Neural progenitor cell (in vitro differentiated cells): ENCODE results near the gene GUCA2A. TPM values are rescaled to one million over a fixed set of nuclear protein-coding genes. Genes with fewer than 3 reads are reported as not detected.

Experiments
- DNase-seq: peaks from one replicate; pipeline ENCODE4 v3.0.0-alpha.2; 2016; ENCODE audit warnings: low spot score
- H2AFZ ChIP-seq: fragments of 200-600 bp; sonication (generic); replicated peaks from 2 replicates; pipeline ENCODE4 v1.6.1; 2016; ENCODE audit warnings: antibody characterized with exemption
- H3F3A ChIP-seq: fragments of 200-600 bp; sonication (generic); 2 replicates; pipeline ENCODE4 v1.6.1; 2016; ENCODE audit warnings: antibody characterized with exemption, low read depth
- H3K27ac ChIP-seq: fragments of 200-600 bp; sonication (generic); 2 replicates; pipeline ENCODE4 v1.5.1; 2016; ENCODE audit warnings: mild to moderate bottlenecking
- H3K27me3 ChIP-seq: fragments of 200-600 bp; sonication (generic); 2 replicates; pipeline ENCODE4 v1.6.1; 2016; ENCODE audit warnings: mild to moderate bottlenecking, moderate library complexity
- H3K36me3 ChIP-seq: fragments of 200-600 bp; sonication (generic); 2 replicates; pipeline ENCODE4 v1.5.1; 2016
- H3K4me1 ChIP-seq: fragments of 200-600 bp; sonication (generic); 2 replicates; pipeline ENCODE4 v1.6.1; 2016; ENCODE audit warnings: mixed run types
- H3K4me2 ChIP-seq: fragments of 200-600 bp; sonication (generic); 2 replicates; pipeline ENCODE4 v1.6.1; 2016
- H3K4me3 ChIP-seq: fragments of 200-600 bp; sonication (generic); 2 replicates; pipeline ENCODE4 v1.5.1; 2016
- H3K79me2 ChIP-seq: fragments of 200-600 bp; sonication (generic); 2 replicates; pipeline ENCODE4 v1.6.1; 2016; ENCODE audit warnings: low read depth
- H3K9ac ChIP-seq: fragments of 200-600 bp; sonication (generic); 2 replicates; pipeline ENCODE4 v1.6.1; 2016
- H3K9me3 ChIP-seq: fragments of 200-600 bp; sonication (generic); 2 replicates; pipeline ENCODE4 v1.5.1; 2016; ENCODE audit warnings: low read depth
- H4K20me1 ChIP-seq: fragments of 200-600 bp; sonication (generic); 2 replicates; pipeline ENCODE4 v1.6.1; 2016; ENCODE audit warnings: low read depth
- H3K27ac Mint-ChIP-seq: 3 replicates; pipeline ENCODE4 v1.8.0; 2021; ENCODE audit warnings: mixed read lengths
- H3K27me3 Mint-ChIP-seq: 2 replicates; pipeline ENCODE4 v1.8.0; 2022; ENCODE audit warnings: low read depth, mild to moderate bottlenecking, inconsistent platforms, moderate library complexity, mixed read lengths; ENCODE audit not compliant: insufficient read depth
- H3K36me3 Mint-ChIP-seq: 3 replicates; pipeline ENCODE4 v1.8.0; 2021; ENCODE audit warnings: mixed read lengths
- H3K4me1 Mint-ChIP-seq: 3 replicates; pipeline ENCODE4 v1.8.0; 2021; ENCODE audit warnings: mixed read lengths
- H3K4me3 Mint-ChIP-seq: 3 replicates; pipeline ENCODE4 v1.8.0; 2021; ENCODE audit warnings: mild to moderate bottlenecking, moderate library complexity, mixed read lengths
- H3K9me3 Mint-ChIP-seq: 3 replicates; pipeline ENCODE4 v1.8.0; 2020; ENCODE audit warnings: mixed read lengths
- CTCF ChIP-seq: fragments of 200-600 bp; sonication (generic); IDR thresholded peaks from 2 replicates; pipeline ENCODE4 v1.5.1; 2017; ENCODE audit warnings: antibody characterized with exemption, mild to moderate bottlenecking
- EZH2 ChIP-seq: fragments of 200-600 bp; sonication (generic); IDR thresholded peaks from 2 replicates; pipeline ENCODE4 v1.6.1; 2017; ENCODE audit warnings: antibody characterized with exemption, mild to moderate bottlenecking, moderate library complexity
- EZH2phosphoT487 ChIP-seq: fragments of 200-600 bp; sonication (generic); IDR thresholded peaks from 2 replicates; pipeline ENCODE4 v1.6.1; 2017; ENCODE audit warnings: antibody characterized with exemption
- total RNA-seq: library from RNA; depleted of rRNA; stranded (reverse); fragments of >200 nt; gene quantifications from 2 replicates; pipeline ENCODE4 v1.2.3, GENCODE V29; 2015; ENCODE audit warnings: low replicate concordance

GUCA2A gene
- total RNA-seq, 1 donor from 2014 or later = not detected

- TF ChIP-seq EZH2phosphoT487 (no peak), EZH2 (no peak), CTCF (no peak)
- H3K27ac ChIP-seq = no peak overlapping the region
- Mint-ChIP-seq H3K27ac (no peak overlapping the region), H3K4me1 (no peaks in the 10 kb centered on the region), H3K36me3 (no peaks in the 10 kb centered on the region), H3K27me3 (no peaks in the 10 kb centered on the region), H3K9me3 (no peaks in the 10 kb centered on the region), H3K4me3 (no peak overlapping the region)
- no peaks in the 10 kb centered on the region for H4K20me1 ChIP-seq
- no peak for DNase-seq
- H3K4me3 ChIP-seq = no peak overlapping the region
- no peaks in the 10 kb centered on the region for H3K4me1 ChIP-seq
- no peaks in the 10 kb centered on the region for H3K27me3 ChIP-seq
- no peak overlapping the region for H3K4me2 ChIP-seq
- H3K36me3 ChIP-seq = no peaks in the 10 kb centered on the region
- H3K79me2 ChIP-seq = no peaks in the 10 kb centered on the region
- no peaks in the 10 kb centered on the region for H3F3A ChIP-seq
- H3K9ac ChIP-seq = no peak overlapping the region
- H2AFZ ChIP-seq = no peak overlapping the region
- H3K9me3 ChIP-seq = no peaks in the 10 kb centered on the region
These were observed 46.4 kb downstream of the GUCA2A start for GRCh38 chr1:42118125-42118524.

- H2AFZ ChIP-seq = peak overlapping the region; percentile 17
- no peak overlapping the region for H3K4me3 Mint-ChIP-seq
- no peaks in the 10 kb centered on the region for H3K4me1 ChIP-seq
- H3K27me3 ChIP-seq = no peaks in the 10 kb centered on the region
- H3K36me3 ChIP-seq = no peaks in the 10 kb centered on the region
- H3K9ac ChIP-seq = no peak overlapping the region
- H3K79me2 ChIP-seq = no peaks in the 10 kb centered on the region
- no peaks in the 10 kb centered on the region for H3K4me1 Mint-ChIP-seq
- H3K27ac ChIP-seq = no peak overlapping the region
- no peaks in the 10 kb centered on the region for H3F3A ChIP-seq
- no peaks in the 10 kb centered on the region for H3K36me3 Mint-ChIP-seq
- H3K27ac Mint-ChIP-seq = no peak overlapping the region
- no peaks in the 10 kb centered on the region for H3K9me3 ChIP-seq
- no peaks in the 10 kb centered on the region for H3K9me3 Mint-ChIP-seq
- no peak overlapping the region for H3K4me2 ChIP-seq
- TF ChIP-seq EZH2 = no peak
- no peak for TF ChIP-seq EZH2phosphoT487
- no peak for TF ChIP-seq CTCF
- H3K27me3 Mint-ChIP-seq = no peaks in the 10 kb centered on the region
- H4K20me1 ChIP-seq = no peaks in the 10 kb centered on the region
- no peak overlapping the region for H3K4me3 ChIP-seq
- no peak for DNase-seq
These were observed 47.3 kb downstream of the GUCA2A start for GRCh38 chr1:42117214-42117613.

- no peaks in the 10 kb centered on the region for H3K9me3 ChIP-seq
- H3F3A ChIP-seq = no peaks in the 10 kb centered on the region
- no peaks in the 10 kb centered on the region for H3K36me3 ChIP-seq
- H3K79me2 ChIP-seq = no peaks in the 10 kb centered on the region
- H3K4me3 Mint-ChIP-seq = no peak overlapping the region
- H3K9ac ChIP-seq = no peak overlapping the region
- no peaks in the 10 kb centered on the region for H4K20me1 ChIP-seq
- no peak overlapping the region for H3K27ac Mint-ChIP-seq
- TF ChIP-seq CTCF (no peak), EZH2phosphoT487 (no peak), EZH2 (no peak)
- no peaks in the 10 kb centered on the region for H3K4me1 ChIP-seq
- no peak overlapping the region for H2AFZ ChIP-seq
- H3K27ac ChIP-seq = no peak overlapping the region
- H3K27me3 Mint-ChIP-seq = no peaks in the 10 kb centered on the region
- no peak overlapping the region for H3K4me3 ChIP-seq
- H3K4me2 ChIP-seq = no peak overlapping the region
- H3K4me1 Mint-ChIP-seq = no peaks in the 10 kb centered on the region
- H3K36me3 Mint-ChIP-seq = no peaks in the 10 kb centered on the region
- no peak for DNase-seq
- H3K9me3 Mint-ChIP-seq = no peaks in the 10 kb centered on the region
- H3K27me3 ChIP-seq = no peaks in the 10 kb centered on the region
These were observed 50.3 kb downstream of the GUCA2A start for GRCh38 chr1:42114229-42114628.

Other genes starting within 250 kb of the GUCA2A start
- 0.37 and 1.1 TPM in 2 replicates for gene HIVEP3, start 245.8 kb downstream of the GUCA2A start, total RNA-seq
- not detected in 2 replicates for gene GUCA2B, start 11.3 kb downstream of the GUCA2A start, total RNA-seq
- gene FOXJ3, start 170.5 kb upstream of the GUCA2A start, total RNA-seq = 48.8 and 58.5 TPM in 2 replicates
- 5.1 and 5.4 TPM in 2 replicates for gene RIMKLA, start 216.0 kb upstream of the GUCA2A start, total RNA-seq